Body of pancreas (tissue), 4 donors: ENCODE data around the gene DDX10.

Experiments
- CTCF ChIP-seq, 7 experiments: fragments of 450-650 bp in 4 of 7; fragments of 200-600 bp in 3 of 7; sonication (generic) in 3 of 7; IDR thresholded peaks; one replicate each; pipeline ENCODE4 v1.5.1; 2016 to 2019; ENCODE audit warnings: antibody characterized with exemption in 7 of 7
- POLR2A ChIP-seq, 3 donors: fragments of 450-650 bp; IDR thresholded peaks; one replicate each; pipeline ENCODE4 v1.6.1; 2016; ENCODE audit warnings: antibody characterized with exemption in 3 of 3, mild to moderate bottlenecking in 2 of 3

- no peak for TF ChIP-seq POLR2A (IDR thresholded peaks at IDR 0.05)
- TF ChIP-seq CTCF (IDR thresholded peaks at IDR 0.05), result no peak
These were observed 67.5 kb downstream of the DDX10 start for GRCh38 chr11:108732395-108732794.
